ENCODE results near the gene OR5K4. TPM values are rescaled to one million over a fixed set of nuclear protein-coding genes. Genes with fewer than 3 reads are reported as not detected.

OR5K4 gene
- total and polyA plus RNA-seq, 2 of the 8 experiments (the other 6 are each of a cell fraction or from before 2014, with no cell fraction given) = not detected

DNA sequence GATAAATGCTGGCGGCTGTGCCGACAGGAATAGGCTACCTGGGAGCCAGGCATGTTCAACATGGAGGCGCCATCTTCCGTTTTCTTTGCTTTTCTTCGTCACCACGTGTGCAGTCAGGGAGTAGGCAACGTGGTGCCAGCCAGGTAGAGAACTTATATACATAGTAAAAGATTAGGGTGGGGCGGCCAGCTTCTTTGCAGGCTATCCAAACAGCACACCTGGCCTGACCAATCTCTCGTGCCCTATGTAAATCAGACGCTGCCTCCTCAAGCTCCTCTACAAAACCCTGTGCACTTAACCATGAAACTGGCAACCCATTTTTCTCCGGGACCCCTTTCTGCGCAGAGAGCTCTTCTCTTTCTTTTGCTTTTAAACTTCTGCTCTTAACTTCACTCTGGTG, 28.6 kb upstream of the OR5K4 start:
- Histone ChIP-seq H2AFZ (ENCODE audit: low read length) (no peak overlapping the region), H4K91ac (replicated peaks; ENCODE audit: insufficient read length, low read length) (peak overlapping the region; percentile 52), H4K20me1 (replicated peaks in 1 of 2; ENCODE audit: control insufficient read depth in 1 of 2, insufficient read depth in 2 of 2, low read length in 2 of 2) (peaks cover 0 to 3% of the 10 kb centered on the region in 2 experiments), H3K79me2 (ENCODE audit: control insufficient read depth in 1 of 2, insufficient read depth in 2 of 2, low read length in 2 of 2) (peaks cover 8 to 47% of the 10 kb centered on the region in 2 experiments; a peak in 3 of 4 replicates), H3K36me3 (ENCODE audit: control insufficient read depth in 2 of 4, insufficient read depth in 4 of 4, low read length in 3 of 4) (peaks cover 0 to 26% (median 2%) of the 10 kb centered on the region in 4 experiments; a peak in 3 of 8 replicates), H4K8ac (ENCODE audit: extremely low read depth, insufficient read depth, low read length) (no peak overlapping the region), H4K5ac (ENCODE audit: insufficient read length, low read depth, low read length) (peak overlapping the region; percentile 55), H3K23ac (ENCODE audit: insufficient read length) (no peak overlapping the region), H3K4me2 (ENCODE audit: insufficient read depth in 1 of 2, low read depth in 2 of 2, low read length in 2 of 2) (peak overlapping the region; percentile 21 to 72; a peak in 3 of 4 replicates), H3K27ac (ENCODE audit: low read depth, low read length) (peak overlapping the region; percentile 70), H3K27me3 (replicated peaks in 1 of 4; ENCODE audit: control insufficient read depth in 3 of 4, extremely low read depth in 1 of 4, insufficient read depth in 3 of 4, low read length in 3 of 4) (no peaks in the 10 kb centered on the region), H2BK5ac (ENCODE audit: low read depth, low read length) (peak overlapping the region; percentile 81), H3K9ac (replicated peaks in 1 of 4; ENCODE audit: extremely low read depth in 1 of 4, low read depth in 3 of 4, low read length in 3 of 4) (peak overlapping the region in 3 of 4 experiments; percentile 43 to 85 (median 59); a peak in 4 of 7 replicates), H3K14ac (ENCODE audit: insufficient read length) (no peak overlapping the region), H3K79me1 (ENCODE audit: low read depth, low read length) (no peaks in the 10 kb centered on the region; the same call in 1 of the 2 replicates), H3K18ac (ENCODE audit: extremely low read depth, low read length) (peak overlapping the region; percentile 83), H2AK5ac (ENCODE audit: low read depth, low read length) (no peak overlapping the region; the same call in 1 of the 2 replicates), H2BK15ac (ENCODE audit: low read length) (no peak overlapping the region), H2BK120ac (replicated peaks; ENCODE audit: low read depth, low read length) (no peak overlapping the region), H3K4me3 (ENCODE audit: extremely low read depth in 1 of 4, insufficient read depth in 2 of 4, low read depth in 3 of 4, low read length in 4 of 4) (peak overlapping the region; percentile 38 to 79 (median 50)), H3K56ac (replicated peaks; ENCODE audit: insufficient read length, low read depth, low read length) (peak overlapping the region; percentile 48), H2BK20ac (ENCODE audit: low read length) (no peak overlapping the region), H3K23me2 (ENCODE audit: low read depth, low read length) (0 out of 2 replicates have a peak, but pooled peaks cover 2% of the 10 kb centered on the region), H3K9me3 (ENCODE audit: insufficient read depth in 2 of 2, low read depth in 1 of 2, low read length in 1 of 2) (no peaks in the 10 kb centered on the region), H3K4ac (replicated peaks; ENCODE audit: insufficient read length, low read depth, low read length) (peak overlapping the region; percentile 32), H2BK12ac (ENCODE audit: low read depth, low read length) (peak overlapping the region; percentile 92), H3K4me1 (replicated peaks in 1 of 4; ENCODE audit: control insufficient read depth in 3 of 4, insufficient read depth in 4 of 4, low read length in 3 of 4) (peaks cover 9 to 32% (median 14%) of the 10 kb centered on the region in 4 experiments)
- FAIRE-seq = no peak
- no peak for DNase-seq (ENCODE audit: low read depth in 1 of 2, low spot score in 2 of 2)
- CTCF ChIA-PET (ENCODE audit: partially characterized antibody) = interaction anchor here (1.2 to 2.0 kb wide), 3 partner anchors 18 to 285 kb away, joined by 3 to 8 read pairs (median 4); no protein-coding TSS in a partner anchor
- POLR2A ChIA-PET (ENCODE audit: partially characterized antibody) = interaction anchor here (0.6 to 3.4 kb wide), 20 partner anchors 9 to 287 kb away, joined by 3 to 25 read pairs (median 4); no protein-coding TSS in a partner anchor
- WGBS, 2 experiments (ENCODE audit: extremely low coverage in 1 of 2, insufficient coverage in 1 of 2, insufficient read length in 1 of 2, insufficient replicate concordance in 2 of 2, low coverage in 1 of 2, low lambda C conversion rate in 2 of 2, missing lambda C conversion rate in 1 of 2) = 47% methylated on average over 12 of the region's 12 CpGs; no CpG with 5 or more reads in 1 of the 2 experiments
- TF ChIP-seq, protein P1, sequence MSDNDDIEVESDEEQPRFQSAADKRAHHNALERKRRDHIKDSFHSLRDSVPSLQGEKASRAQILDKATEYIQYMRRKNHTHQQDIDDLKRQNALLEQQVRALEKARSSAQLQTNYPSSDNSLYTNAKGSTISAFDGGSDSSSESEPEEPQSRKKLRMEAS (IDR thresholded peaks at IDR 0.05) = peak; percentile 93
- TF ChIP-seq RAD21 (IDR thresholded peaks at IDR 0.05 in 1 of 2, conservative IDR thresholded peaks at IDR 0.05 in 1 of 2; ENCODE audit: low read depth in 2 of 2, low read length in 2 of 2) (peak in 1 of 2 experiments; percentile 7; a peak in 1 of 4 replicates), TEAD4 (IDR thresholded peaks at IDR 0.05; ENCODE audit: low read depth, low read length) (no peak), KDM1A (IDR thresholded peaks at IDR 0.05; ENCODE audit: borderline replicate concordance, low read length) (no peak), POLR2A (IDR thresholded peaks at IDR 0.05; ENCODE audit: control extremely low read depth in 1 of 2, low read depth in 2 of 2, low read length in 2 of 2) (peak; percentile 50 to 79), KDM4A (IDR thresholded peaks at IDR 0.05; ENCODE audit: low read depth, low read length, severe bottlenecking) (no peak), NRF1 (IDR thresholded peaks at IDR 0.05; ENCODE audit: low read depth, low read length) (no peak), ASH2L (IDR thresholded peaks at IDR 0.05; ENCODE audit: low read length) (no peak), TBP (IDR thresholded peaks at IDR 0.05; ENCODE audit: low read depth, low read length) (peak; percentile 75), PHF8 (conservative IDR thresholded peaks at IDR 0.05; ENCODE audit: low read depth, low read length) (no peak), POLR2AphosphoS5 (IDR thresholded peaks at IDR 0.05; ENCODE audit: low read depth, low read length) (peak; percentile 59), TAF1 (IDR thresholded peaks at IDR 0.05; ENCODE audit: low read depth, low read length) (peak; percentile 59), RXRA (IDR thresholded peaks at IDR 0.05; ENCODE audit: insufficient read depth, low read depth, low read length) (no peak)

All from H1 (cell line).